Measurements from ENCODE around the gene SENP2.

SENP2 gene

DNA sequence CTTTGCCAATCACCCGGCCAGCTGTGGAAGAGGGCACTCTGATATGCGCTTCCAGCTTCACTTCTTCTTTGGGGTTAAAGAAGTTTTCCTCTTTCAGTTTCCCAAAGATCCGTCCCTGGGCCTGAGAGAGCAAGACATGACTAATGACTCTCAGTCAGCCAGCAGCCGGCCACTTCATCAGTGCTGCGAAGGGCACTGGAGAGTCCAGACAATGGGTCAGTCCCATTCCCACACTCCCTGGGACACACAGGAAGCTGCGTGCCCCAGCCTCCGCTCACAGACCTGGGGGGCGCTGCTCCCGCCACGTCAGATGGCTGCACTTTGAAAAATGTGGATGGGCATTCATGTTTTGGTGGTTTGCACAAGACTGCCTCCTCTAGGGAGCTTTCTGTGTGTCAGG lies 63.3 kb downstream of the SENP2 start:
- DNase-seq (ENCODE audit: insufficient read length) (no peak), FAIRE-seq (no peak)
- TF ChIP-seq TAF1 (IDR thresholded peaks at IDR 0.05; ENCODE audit: borderline replicate concordance, low read depth, low read length) (no peak), POLR2A (IDR thresholded peaks at IDR 0.05; ENCODE audit: low read depth, low read length) (no peak), POLR2AphosphoS5 (IDR thresholded peaks at IDR 0.05; ENCODE audit: low read depth, low read length) (no peak)

DNA sequence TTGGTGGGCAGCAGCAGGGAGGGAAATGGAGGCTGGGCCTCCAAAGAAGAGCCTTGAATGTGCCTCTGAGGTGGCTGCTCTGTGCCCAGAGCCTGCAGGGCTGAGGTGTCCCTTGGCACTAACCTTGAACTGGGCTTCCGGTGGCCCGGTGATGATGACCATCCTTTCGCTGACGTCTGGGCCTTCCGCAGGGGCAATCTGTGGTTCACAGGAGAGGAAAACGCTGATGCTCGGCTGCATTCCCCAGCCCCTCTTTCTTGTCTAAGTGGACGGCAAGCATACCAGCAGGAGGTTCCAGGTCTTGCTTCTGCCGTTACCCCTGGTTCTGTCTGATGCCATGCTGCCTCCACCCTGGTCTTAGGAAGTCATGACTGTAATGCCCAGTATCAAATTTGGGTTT lies 65.9 kb downstream of the SENP2 start:
- FAIRE-seq: no peak

DNA sequence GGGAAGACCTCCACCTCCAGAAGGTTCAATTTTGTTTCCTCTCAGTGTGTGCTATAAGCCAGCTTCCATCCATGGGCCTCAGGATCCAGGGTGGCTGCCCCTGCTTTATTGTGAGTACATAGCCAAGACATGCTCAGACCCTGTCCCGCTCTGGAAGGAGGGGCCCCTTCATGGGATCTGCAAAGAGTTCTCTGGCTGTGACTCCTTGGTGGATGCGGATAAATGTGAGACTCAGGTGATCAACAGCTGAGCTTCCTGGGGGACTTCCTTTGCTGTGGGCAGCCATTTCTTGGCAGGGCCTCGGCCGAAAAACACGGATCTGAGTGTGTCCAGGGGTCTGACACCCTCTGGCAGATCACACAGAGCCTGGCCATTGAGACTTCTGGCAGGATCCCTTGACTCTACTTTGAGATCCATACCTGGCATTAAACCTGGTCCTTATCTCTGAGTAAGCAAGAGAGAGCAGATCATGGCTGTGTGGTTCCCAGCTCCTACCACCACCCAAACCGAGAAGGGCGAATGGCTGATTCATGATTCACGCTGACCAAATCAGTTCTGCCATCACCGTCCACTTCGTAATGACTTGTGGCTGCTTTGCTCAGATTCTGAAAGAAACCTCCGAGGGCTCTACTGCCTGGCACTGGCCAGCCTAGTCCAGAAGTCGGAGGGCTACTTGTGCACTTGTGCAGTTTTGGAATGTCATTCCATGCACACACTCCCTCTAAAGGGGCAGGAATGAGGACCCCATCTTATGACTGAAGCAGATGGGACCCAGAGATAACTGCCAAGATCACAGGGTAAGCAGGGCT lies 68.1 kb downstream of the SENP2 start:
- no peak for TF ChIP-seq POLR2AphosphoS5 (IDR thresholded peaks at IDR 0.05; ENCODE audit: low read depth, low read length)
- TF ChIP-seq POLR2A (IDR thresholded peaks at IDR 0.05; ENCODE audit: low read depth, low read length): no peak
- no peak for TF ChIP-seq TAF1 (IDR thresholded peaks at IDR 0.05; ENCODE audit: borderline replicate concordance, low read depth, low read length)
- FAIRE-seq (no peak), DNase-seq (ENCODE audit: insufficient read length) (no peak)

More for the DNA sequence above, 65.9 kb downstream of the SENP2 start:
- no peak for TF ChIP-seq TAF1 (IDR thresholded peaks at IDR 0.05; ENCODE audit: borderline replicate concordance, low read depth, low read length)
- TF ChIP-seq POLR2A (IDR thresholded peaks at IDR 0.05; ENCODE audit: low read depth, low read length): no peak
- TF ChIP-seq POLR2AphosphoS5 (IDR thresholded peaks at IDR 0.05; ENCODE audit: low read depth, low read length): no peak
- no peak for DNase-seq (ENCODE audit: insufficient read length)

DNA sequence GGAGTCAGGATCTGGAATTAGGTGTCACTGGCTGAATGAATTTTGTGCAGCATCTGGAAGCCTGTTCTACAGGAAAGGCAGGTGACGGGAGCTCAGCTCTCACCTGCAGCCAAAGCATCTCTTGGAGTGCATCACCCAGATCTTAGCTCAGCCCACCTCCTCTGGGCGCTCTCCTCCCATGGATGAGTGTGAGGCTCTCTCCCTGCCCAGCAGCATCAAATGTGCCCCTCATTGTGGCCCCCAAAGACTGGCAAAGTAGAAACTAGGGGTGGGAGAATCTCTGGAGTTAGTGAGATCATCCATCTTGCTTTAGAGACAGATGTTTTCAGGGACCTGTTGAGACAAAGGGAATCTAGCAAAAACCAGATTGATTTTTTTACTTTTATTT lies 68.7 kb downstream of the SENP2 start:
- no peak for DNase-seq (ENCODE audit: insufficient read length)
- FAIRE-seq: no peak

DNA sequence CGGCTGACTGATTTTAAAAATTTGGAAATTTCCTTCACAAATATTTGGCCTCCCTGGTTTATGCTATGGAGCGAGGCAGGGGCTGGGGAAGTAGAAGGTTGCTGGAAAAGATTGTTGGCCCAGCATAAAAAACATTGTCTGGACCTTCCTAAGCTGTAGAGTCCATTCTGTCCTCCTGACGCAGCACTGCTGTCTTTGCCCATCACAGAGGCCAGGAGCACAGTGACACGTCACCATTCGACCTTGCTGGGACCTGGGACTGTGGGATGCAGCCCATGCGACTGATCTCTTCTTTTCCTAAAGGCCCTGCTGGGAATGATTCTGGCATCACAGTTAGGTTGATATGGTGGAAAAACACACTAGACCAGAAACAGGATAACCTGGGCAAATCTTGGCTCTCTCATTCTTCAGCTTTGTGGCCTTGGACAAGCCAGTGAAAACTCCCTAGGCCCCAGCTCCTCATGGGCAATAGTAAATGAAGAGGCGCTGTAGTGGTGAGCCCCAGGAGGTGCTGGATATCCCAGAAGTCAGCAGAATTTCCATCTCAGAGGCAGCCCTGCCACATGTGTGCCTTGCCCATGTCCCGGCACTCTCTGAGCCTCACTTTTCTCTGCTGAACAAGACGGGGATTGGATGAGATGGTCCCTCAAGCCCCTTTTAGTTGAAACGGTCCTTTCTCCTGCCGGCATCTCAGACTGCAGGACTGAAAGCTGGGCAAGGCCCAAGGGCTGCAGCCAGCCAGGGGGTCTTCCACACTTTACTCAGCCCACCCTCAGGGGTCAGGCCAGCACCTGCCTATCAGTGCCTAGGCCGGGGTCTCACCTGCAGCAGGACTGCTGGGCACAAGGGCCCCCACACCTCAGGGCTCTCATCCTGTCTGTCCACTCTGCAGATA lies 69.6 kb downstream of the SENP2 start:
- FAIRE-seq (no peak), DNase-seq (ENCODE audit: insufficient read length) (no peak)
- TF ChIP-seq POLR2A (IDR thresholded peaks at IDR 0.05; ENCODE audit: low read depth, low read length) (no peak), POLR2AphosphoS5 (IDR thresholded peaks at IDR 0.05; ENCODE audit: low read depth, low read length) (no peak), TAF1 (IDR thresholded peaks at IDR 0.05; ENCODE audit: borderline replicate concordance, low read depth, low read length) (no peak)

More for the DNA sequence above, 68.7 kb downstream of the SENP2 start:
- TF ChIP-seq TAF1 (IDR thresholded peaks at IDR 0.05; ENCODE audit: borderline replicate concordance, low read depth, low read length): no peak
- TF ChIP-seq POLR2AphosphoS5 (IDR thresholded peaks at IDR 0.05; ENCODE audit: low read depth, low read length): no peak
- TF ChIP-seq POLR2A (IDR thresholded peaks at IDR 0.05; ENCODE audit: low read depth, low read length): no peak

DNA sequence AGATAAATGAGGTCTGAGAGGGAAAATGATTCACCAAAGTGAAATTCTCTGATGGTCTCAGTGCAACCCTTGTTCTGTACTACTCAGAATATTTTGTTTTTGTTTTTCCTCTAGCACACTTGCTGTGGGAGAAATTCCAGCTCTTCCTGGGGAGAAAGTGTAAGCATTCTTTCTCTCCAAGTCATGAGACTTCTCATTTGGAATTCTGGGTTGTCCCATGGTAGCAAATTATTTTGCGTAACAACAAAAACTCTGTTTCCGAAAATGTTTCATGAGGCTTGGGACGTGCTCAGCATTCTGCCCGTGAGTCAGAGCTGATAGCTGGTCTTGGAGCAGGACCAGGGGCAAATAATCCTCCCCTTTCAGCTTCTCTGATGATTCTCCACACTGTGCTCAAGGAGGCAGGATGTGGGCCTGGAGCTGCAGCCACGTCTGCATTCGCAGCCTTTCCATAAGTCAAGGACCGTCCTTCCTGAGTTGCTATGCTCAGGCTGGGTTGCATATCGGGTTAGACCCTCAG lies 70.3 kb downstream of the SENP2 start:
- DNase-seq (ENCODE audit: insufficient read length) (no peak), FAIRE-seq (no peak)
- TF ChIP-seq TAF1 (IDR thresholded peaks at IDR 0.05; ENCODE audit: borderline replicate concordance, low read depth, low read length) (no peak), POLR2AphosphoS5 (IDR thresholded peaks at IDR 0.05; ENCODE audit: low read depth, low read length) (no peak), POLR2A (IDR thresholded peaks at IDR 0.05; ENCODE audit: low read depth, low read length) (no peak)

DNA sequence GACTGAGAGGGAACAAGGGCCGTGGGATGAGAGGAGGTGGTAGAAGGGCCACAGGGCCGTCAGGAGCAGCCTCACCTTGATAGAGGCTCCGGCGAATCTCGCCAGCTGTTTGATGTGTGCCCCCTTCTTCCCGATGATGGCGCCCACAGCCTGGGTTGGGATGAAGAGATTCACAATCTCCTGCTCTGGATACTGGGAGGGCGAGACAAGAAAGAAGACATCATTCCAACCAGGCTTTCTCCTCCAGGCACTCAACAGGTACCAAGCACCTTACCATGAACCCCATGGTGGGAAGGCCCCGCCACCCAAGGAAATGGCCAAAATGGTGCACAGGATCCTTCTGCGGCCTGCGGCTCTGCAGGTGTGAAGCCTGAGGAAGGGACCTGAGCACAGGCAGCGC lies 71.1 kb downstream of the SENP2 start:
- TF ChIP-seq POLR2A (IDR thresholded peaks at IDR 0.05; ENCODE audit: low read depth, low read length) (no peak), POLR2AphosphoS5 (IDR thresholded peaks at IDR 0.05; ENCODE audit: low read depth, low read length) (no peak), TAF1 (IDR thresholded peaks at IDR 0.05; ENCODE audit: borderline replicate concordance, low read depth, low read length) (no peak)
- FAIRE-seq (no peak), DNase-seq (ENCODE audit: insufficient read length) (no peak)

DNA sequence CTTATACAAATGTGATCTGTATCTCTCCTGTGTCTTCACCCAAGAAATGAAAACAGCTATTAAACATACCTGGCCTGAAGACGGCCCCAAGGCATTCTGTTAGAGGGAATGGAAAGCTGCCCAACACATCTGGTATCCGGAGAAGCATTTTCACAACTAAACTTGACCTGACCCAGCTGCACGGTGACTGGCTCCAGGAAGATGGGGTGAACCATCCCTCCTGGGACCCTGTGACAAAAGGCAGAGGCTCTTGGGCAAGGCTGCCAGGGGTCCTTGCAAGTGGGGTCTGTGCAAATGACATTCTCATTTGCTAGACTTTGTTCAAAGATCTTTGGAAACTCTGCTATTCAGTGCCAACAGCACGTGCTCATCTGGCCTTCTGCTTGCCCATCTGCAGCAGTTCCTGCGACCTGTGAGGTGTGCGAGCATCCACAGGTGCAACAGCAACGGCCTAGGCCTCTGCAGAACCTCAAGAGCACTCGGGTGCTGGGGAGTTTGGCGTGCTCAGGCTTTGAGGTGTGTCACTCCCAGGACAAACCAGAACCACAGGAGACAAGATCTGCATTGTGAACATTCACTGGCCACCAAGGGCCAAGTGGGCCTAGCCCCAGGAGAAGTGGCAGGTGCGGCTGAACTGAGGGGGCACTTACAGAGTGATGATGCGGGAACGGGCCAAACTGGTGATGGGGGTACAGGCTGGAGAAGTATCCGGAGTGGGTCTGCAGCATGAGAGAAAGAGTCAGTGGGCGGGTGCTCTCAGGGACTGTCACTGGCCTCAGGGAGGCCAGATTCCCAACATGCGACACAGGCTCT lies 71.8 kb downstream of the SENP2 start:
- FAIRE-seq: no peak
- TF ChIP-seq TAF1 (IDR thresholded peaks at IDR 0.05; ENCODE audit: borderline replicate concordance, low read depth, low read length): no peak
- no peak for DNase-seq (ENCODE audit: insufficient read length)

DNA sequence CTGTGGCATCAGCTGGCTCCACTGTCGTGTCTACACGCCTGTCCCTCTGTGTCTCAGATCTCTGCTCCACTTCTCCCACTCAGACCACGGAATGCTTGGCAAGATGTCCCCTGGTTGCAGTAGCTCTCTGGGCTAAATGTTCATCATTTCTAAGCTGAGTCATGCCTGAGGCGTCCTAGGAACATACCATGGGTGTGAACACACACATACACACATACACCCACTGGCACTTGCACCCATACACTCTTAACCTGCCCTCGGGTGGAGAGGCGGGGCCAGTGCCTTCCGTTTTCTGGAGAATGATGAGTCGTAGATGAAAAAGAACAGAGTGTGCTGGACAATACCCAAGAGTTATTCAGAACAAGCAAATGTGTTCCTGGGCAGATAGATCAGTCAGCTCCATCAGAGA lies 72.4 kb downstream of the SENP2 start:
- DNase-seq (ENCODE audit: insufficient read length) (no peak), FAIRE-seq (no peak)
- TF ChIP-seq POLR2AphosphoS5 (IDR thresholded peaks at IDR 0.05; ENCODE audit: low read depth, low read length) (no peak), TAF1 (IDR thresholded peaks at IDR 0.05; ENCODE audit: borderline replicate concordance, low read depth, low read length) (no peak), POLR2A (IDR thresholded peaks at IDR 0.05; ENCODE audit: low read depth, low read length) (no peak)

DNA sequence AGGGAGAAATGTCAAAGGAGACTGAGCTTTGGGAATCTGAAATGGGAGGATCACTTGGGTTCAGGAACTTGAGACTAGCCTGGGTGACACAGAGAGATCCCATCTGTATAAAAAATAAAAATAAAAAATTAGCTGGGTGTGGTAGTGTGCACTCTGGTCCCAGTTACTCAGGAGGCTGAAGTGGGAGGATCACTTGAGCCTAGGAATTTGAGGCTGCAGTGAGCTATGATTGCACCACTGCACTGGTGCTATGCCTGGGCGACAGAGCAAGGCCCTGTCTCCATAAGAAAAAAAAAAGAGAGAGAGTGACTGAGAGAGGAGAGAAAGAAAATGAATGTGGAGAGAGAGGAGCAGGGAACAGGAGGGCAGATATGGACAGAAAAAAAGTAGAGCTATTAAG lies 72.8 kb downstream of the SENP2 start:
- no peak for DNase-seq (ENCODE audit: insufficient read length)
- FAIRE-seq: no peak
- no peak for TF ChIP-seq POLR2A (IDR thresholded peaks at IDR 0.05; ENCODE audit: low read depth, low read length)
- no peak for TF ChIP-seq TAF1 (IDR thresholded peaks at IDR 0.05; ENCODE audit: borderline replicate concordance, low read depth, low read length)
- TF ChIP-seq POLR2AphosphoS5 (IDR thresholded peaks at IDR 0.05; ENCODE audit: low read depth, low read length): no peak
